ENCODE results near the gene LEMD2.
"Not testable (repeated sequence)": the region's sequence is repeated elsewhere in the genome, so short reads cannot be mapped to it uniquely, and the experiment has no call there.

The LEMD2 gene

DNA sequence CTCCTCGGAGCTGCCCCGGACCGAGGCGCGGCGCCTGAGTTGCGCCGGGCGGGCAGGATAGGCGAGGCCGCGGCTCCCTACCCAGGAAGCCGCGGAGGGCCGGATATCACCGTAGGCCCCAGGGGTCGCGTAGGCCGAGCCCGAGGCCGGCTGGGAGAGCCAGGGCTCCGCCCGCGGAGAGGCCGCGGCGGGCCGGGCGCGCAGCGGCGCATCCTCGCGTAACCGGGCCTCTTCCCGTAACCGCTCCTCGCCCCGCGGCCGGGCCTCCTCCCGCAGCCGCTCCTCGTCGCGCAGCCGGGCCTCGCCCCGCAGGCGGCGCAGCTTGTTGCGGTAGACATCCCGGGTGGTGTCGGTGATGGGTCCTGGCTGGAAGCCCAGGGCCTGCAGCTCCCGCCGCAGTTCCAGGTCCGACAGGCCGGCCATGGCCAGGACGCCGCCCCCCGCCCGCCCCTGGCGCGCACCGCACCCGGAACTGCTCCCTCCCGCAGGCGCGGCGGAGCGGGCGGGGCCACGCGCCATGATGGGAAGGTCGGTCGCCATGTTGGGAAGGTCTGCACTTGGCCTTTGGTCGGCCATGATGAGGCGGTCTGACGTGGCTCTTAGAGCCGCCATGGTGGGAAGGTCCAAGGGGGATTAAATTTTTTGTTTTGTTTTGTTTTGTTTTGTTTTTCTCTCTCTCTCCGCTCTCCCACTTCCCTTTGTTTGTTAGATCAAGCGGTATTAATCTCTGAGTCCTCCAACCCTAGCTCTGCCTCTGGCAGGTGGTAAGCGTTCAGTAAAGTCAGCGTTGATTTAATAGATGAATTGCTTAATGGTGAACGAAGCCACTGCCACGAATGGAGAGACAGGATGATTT lies at the start of gene LEMD2:
TSS of gene LEMD2 (minus strand) at position 437 of the 856 bp plus-strand sequence. CDS start at position 423, 14 bp downstream.
- DNase-seq (ENCODE audit: low read depth): peak; percentile 88

DNA sequence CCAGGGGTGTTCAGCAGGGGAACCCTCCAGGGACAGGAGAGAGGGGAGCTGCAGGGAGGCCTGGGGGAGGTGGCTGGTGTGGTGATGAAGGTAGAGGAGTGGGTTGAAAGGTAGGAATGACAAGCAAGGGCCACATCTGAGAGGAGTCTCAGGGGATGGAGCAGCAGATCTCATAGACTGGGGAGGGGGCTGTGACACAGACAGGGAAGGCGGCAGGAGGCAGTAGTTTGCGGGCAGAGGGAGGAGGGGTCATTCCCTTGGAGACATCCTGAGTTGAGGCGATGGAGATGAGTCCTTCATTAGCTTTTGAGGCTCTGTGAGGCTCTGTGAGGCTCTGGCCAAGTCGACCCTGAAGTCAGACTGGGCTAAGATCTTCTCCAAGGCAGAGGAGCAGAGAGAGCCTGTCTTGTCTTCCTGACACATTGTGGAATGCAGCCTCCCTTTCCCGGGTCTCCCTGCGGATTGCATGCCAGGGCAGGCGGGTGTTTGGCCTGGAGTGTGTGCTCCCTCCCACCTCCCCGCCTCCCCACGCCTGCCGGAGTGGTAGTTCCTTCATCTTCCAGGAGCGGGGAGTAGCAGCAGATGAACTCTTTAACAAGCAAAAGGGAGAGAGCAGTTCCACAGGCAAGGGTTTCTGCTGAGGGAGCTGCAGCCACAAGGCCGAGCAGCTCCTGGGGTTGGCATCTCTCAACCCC lies 49.2 kb upstream of the LEMD2 start:
- no peak for DNase-seq (ENCODE audit: low read depth)

DNA sequence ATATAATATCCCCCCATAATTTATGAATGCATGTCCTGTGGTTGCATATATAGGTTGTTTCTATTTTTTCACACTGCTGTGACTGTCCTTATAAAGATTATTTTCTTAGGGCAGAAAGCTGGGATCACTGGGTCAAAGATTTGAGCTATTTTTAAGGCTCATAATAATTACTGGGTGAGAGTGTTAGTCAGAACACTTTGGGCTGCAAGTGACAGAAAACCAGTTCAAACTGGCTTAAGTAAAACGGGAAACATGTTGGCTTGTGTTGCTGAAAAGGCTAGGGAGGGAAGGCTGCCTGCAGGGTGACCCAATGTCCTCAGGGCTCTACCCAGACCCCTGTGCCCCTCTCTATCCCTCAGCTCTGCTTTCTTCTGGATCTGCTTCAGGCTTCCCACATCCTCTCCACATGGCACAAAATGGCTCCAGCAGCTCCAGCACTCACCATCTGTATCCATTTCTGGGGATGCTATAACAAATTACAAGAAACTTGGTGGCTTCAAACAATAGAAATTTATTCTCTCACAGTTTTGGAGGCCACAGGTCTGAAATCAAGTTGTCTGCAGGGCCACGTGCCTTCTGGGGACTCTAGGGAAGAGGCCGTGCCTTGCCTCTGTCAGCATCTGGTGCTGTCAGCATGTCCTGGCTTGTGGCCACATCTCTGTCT lies 48.0 kb upstream of the LEMD2 start:
- DNase-seq (ENCODE audit: low read depth): no peak

GRCh38 chr6:33834401-33835392 lies 45.8 kb upstream of the LEMD2 start:
- no peak for DNase-seq (ENCODE audit: low read depth)

DNA sequence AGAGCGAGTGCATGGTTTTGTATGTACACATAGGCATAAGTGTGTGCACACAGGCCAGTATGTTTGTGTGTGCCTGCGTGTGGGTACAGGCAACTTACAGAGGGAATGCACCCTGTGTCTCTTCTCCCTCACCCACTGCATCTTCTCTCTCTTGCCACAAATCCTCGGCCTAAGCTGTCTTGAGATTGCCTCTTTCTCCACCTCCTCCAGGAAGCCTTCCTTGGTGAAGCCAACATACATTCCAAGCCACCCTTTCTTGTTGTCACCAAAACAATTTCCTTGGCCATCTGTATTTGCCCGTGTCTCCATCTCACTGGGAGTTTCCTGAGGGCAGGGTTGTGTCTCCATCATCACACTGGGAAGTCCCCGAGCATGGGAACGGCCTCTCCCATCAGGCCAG lies 44.7 kb upstream of the LEMD2 start:
- no peak for DNase-seq (ENCODE audit: low read depth)

- not testable (repeated sequence) for DNase-seq (ENCODE audit: low read depth)
These were observed 43.9 kb upstream of the LEMD2 start for GRCh38 chr6:33832831-33833230.

GRCh38 chr6:33831725-33832124 lies 42.8 kb upstream of the LEMD2 start:
- DNase-seq (ENCODE audit: low read depth): not testable (repeated sequence)

- DNase-seq (ENCODE audit: low read depth): no peak
These were observed 41.8 kb upstream of the LEMD2 start for GRCh38 chr6:33830635-33831240.

DNA sequence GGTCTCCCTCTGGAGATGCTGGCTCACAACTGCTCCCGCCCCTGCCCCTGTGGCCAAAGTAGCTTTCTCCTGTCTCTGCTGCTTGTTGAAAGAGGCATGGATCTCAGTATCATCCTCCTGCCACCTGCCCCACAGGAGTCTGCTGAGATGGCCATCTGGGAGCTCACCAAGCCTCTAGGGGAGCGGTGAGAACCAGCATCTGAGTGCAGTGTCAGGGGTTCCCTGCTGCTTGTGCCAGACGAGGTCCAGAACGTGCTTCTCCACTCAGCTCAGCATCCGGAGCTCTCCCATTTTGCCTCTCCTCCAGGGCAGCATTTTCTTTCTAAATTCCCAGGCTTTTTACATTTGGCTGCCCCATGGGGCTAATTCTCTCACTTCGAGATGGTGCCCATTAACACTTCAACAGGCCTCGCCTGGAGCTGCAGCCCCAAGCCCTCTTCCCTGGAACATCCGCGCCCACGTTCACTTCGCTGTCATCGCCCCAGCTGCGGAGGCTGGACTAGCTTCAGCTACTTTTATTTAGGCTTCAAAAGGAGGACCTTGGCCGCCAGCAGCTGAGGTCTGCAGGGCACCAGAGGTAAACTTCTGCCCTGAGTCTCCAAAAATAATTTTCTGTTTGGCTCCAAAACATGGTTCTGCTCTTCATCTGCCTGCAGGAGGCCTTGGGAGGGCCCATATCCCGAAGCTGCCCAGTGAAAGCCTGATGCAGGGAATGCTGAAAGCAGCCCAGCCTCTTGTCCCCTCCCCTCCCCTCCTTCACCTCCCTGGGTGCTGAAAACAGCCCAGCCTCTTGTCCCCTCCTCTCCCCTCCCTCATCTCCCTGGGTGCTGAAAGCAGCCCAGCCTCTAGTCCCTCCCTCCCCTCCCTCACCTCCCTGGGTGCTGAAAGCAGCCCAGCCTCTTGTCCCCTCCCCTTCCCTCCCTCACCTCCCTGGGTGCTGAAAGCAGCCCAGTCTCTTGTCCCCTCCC lies 40.1 kb upstream of the LEMD2 start:
- no peak for DNase-seq (ENCODE audit: low read depth)

DNA sequence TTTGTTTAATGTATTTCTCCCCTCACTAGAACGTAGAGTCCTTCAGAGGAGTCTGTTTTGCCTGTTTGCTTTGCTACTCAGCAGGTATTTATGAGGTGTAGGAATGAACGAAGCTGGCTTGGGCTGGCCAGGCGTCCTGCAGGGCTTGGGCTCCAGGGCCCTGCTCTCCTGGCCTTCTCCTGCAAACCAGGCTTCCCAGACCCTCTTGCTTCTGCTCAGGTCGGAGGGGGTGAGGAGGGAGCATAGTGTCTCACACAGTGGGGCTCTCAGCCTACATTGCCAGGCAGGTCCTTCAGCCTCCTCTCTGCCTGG lies 39.5 kb upstream of the LEMD2 start:
- no peak for DNase-seq (ENCODE audit: low read depth)

GRCh38 chr6:33827546-33828451 lies 38.9 kb upstream of the LEMD2 start:
- no peak for DNase-seq (ENCODE audit: low read depth)

- no peak for DNase-seq (ENCODE audit: low read depth)
These were observed 37.6 kb upstream of the LEMD2 start for GRCh38 chr6:33826537-33826936.

- DNase-seq (ENCODE audit: low read depth): no peak
These were observed 35.7 kb upstream of the LEMD2 start for GRCh38 chr6:33824461-33825154.

- DNase-seq (ENCODE audit: low read depth): no peak
These were observed 34.9 kb upstream of the LEMD2 start for GRCh38 chr6:33823806-33824205.

DNA sequence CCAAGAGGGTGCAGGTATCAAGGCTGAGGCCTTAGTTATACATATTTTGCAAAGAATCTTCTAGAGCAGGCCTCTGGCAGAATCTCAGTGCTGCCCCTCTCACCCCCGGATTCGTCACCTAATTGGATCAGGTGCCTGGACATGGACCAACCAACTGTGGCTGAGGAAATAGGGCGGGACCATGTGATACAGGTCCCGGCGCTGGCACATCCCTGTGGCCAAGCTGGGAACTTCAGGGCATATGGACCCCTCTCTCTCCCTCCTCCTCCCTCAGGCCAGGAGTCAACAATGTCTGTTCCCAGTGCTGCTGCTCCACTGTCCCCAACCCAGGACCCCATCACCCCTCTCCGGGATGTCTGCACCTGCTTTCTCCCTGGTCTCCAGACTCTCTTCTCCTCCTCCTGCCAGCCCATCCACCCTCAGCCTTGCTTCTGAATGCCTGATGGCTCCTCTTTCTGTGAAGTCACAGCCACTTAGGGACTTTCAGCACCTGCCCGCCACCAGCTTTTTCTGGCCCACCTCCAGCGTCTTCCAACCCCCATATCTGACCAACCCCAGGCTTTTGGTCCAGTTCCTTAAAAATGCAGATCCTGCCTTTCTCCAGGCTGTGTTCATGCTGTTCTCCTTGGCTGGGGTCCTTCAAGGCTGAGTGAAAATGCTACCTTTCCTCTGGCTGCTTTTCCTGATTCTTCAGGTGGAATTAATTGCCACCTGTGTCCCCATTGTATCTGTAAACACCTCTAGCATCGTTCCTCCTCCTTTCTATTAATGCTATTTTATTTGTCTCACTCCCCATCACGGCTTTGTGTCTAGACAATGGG lies 33.9 kb upstream of the LEMD2 start:
- no peak for DNase-seq (ENCODE audit: low read depth)

- no peak for DNase-seq (ENCODE audit: low read depth)
These were observed 32.0 kb upstream of the LEMD2 start for GRCh38 chr6:33820784-33821520.

DNA sequence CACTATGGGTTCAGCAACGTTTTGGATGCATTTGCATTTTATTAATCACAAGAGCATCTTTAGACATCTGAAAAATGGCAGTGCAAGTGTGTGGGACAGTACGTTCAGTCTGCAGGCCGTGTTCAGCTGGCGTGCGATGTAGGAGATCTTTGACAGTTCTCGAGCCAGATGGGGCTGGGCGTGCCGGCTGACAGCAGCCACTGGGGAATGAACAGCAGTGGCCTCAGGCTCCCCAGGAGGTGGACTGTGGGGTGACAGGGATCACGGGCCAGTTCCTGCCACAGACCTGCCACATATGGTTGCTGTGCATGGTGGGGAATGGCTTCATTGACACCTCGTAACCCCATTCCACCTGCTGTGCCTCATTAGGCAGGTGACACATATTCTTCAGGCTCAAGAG lies 31.3 kb upstream of the LEMD2 start:
- no peak for DNase-seq (ENCODE audit: low read depth)
